ENCODE measurements around the gene TRPM5.

DNA sequence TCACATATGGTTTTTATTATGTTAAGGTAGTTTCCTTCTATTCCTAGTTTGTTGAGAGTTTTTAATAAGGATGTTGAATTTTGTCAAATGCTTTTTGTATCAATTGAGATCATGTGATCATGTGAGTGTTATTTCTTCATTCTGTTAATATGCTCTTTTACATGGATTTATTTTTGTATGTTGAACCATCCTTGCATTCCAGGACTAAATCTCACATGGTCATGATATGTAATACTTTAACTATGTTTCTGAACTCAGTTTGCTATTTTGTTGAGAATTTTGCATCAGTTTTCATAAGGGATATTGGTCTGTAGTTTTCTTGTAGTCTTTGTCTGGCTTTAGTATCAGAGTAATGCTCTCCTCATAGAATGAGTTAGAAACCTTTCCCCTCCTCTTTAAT lies 43.7 kb upstream of the TRPM5 start:
- TF ChIP-seq, protein P1, sequence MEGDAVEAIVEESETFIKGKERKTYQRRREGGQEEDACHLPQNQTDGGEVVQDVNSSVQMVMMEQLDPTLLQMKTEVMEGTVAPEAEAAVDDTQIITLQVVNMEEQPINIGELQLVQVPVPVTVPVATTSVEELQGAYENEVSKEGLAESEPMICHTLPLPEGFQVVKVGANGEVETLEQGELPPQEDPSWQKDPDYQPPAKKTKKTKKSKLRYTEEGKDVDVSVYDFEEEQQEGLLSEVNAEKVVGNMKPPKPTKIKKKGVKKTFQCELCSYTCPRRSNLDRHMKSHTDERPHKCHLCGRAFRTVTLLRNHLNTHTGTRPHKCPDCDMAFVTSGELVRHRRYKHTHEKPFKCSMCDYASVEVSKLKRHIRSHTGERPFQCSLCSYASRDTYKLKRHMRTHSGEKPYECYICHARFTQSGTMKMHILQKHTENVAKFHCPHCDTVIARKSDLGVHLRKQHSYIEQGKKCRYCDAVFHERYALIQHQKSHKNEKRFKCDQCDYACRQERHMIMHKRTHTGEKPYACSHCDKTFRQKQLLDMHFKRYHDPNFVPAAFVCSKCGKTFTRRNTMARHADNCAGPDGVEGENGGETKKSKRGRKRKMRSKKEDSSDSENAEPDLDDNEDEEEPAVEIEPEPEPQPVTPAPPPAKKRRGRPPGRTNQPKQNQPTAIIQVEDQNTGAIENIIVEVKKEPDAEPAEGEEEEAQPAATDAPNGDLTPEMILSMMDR (IDR thresholded peaks at IDR 0.05): no peak
- no peak for TF ChIP-seq POLR2A (IDR thresholded peaks at IDR 0.05)

Data from uterus (tissue), 2 donors.